HG03520 (cell line): Measurements from ENCODE around the gene NEAT1.

Experiments
- ATAC-seq: cut with Tn5 transposase; IDR thresholded peaks from one replicate; pipeline ENCODE4 v1.9.1; 2021; ENCODE audit warnings: mild to moderate bottlenecking, moderate library complexity; ENCODE audit not compliant: unreplicated experiment

NEAT1 gene

GRCh38 chr11:65478388-65479183 lies 56.0 kb downstream of the NEAT1 start:
- no peak for ATAC-seq

DNA sequence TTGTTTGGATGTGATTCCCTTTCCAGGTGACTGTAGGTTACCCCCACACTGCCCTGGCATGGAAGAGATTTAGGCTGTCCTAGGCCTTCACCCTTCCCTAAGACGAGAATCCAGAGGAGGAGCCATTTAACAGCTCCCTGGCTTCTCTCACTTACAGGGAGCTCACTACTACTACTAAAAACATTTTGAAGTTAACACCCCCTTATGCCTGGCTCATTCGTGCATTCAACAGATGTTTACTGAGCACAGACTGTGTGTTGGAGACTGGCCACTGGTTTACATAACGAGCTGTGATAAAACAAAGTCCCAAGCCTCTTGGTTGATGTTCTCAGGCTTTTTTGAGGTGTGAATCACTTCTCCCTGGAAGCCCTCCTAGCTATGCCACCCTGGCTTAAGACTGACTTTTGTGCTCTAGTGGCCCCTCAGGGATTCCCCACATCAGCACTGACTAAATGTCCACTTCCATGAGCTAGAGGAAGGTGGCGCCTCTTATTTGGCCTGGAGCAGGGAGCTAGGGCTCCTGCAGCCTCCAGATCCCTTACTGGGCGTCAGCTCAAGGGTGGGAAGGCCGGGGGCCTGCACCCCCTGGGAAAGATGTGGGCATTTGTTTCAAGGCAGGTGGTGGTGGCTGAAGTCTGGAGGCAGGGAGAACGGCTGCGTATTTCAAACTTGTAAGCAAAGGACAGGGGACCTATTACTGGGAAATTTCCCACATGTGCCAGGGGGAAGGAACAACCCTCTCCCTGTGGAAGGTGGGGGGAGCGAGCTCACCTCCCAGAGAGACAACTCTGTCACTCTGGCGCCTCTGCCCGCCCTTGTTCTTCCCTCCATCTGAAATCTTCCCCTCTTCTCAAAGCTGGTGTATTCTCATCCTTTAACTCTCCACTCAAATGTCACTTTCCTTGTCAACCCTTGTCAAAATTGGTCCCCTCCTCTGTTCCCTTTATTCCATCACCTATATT lies 56.9 kb downstream of the NEAT1 start:
- no peak for ATAC-seq

DNA sequence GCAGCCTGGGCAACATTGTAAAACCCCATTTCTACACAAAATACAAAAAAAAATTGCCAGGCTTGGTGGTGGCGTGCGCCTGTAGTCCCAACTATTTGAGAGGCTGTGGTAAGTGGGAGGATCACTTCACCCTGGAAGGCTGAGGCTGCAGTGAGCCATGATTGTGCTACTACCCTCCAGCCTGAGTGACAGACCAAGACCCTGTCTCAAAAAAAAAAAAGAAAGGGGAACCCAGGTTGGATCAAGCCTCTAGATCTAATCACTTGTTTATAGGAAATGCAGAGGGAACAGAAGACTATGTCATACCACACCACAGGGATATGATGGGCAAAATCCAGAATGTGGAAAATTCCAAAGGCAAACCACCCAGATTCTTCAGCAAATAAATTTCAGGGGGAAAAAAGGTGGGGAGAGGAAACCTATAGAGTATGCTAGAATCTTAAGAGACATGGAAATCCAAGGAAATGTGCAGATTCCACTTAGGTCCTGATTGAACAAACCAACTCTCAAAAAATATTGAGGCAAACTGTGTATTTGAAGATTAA lies 59.8 kb downstream of the NEAT1 start:
- ATAC-seq: no peak

GRCh38 chr11:65485920-65486219 lies 63.3 kb downstream of the NEAT1 start:
- ATAC-seq: no peak

- ATAC-seq: no peak
Observed at GRCh38 chr11:65486570-65487466, 64.2 kb downstream of the NEAT1 start.

GRCh38 chr11:65487467-65488272 lies 65.1 kb downstream of the NEAT1 start:
- ATAC-seq: no peak

GRCh38 chr11:65488273-65489034 lies 65.9 kb downstream of the NEAT1 start:
- no peak for ATAC-seq

GRCh38 chr11:65489035-65489705 lies 66.6 kb downstream of the NEAT1 start:
- ATAC-seq: no peak

DNA sequence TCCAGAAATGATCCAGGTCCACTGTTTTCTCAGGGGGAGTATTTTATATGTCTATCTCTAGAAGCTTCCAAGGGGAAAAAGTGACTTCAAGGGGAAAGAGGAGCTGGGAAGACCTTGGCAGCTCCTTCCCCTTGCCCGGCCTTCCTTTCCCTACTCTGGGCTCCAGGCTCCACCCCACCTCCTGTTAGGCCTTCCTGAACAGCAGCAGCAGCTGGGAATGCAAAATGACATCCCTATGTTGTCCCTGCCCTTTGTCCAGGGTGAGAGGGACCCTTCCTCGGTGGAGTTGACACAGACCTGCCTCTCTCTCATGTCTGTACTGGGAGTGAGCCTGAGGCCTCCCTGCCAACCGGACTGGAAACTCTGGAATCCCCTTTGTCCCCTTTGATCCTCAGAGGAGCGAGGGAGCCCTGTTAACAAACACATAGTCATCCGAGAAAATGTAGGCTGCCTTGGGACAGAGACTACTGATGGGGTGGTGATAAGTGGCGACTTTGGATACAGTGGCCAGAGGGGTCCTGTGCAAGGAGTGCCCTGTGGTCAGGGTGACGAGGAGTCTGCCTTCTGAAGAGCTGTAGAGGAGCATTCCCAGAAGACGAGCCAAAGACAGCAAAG lies 67.2 kb downstream of the NEAT1 start:
- ATAC-seq: no peak

DNA sequence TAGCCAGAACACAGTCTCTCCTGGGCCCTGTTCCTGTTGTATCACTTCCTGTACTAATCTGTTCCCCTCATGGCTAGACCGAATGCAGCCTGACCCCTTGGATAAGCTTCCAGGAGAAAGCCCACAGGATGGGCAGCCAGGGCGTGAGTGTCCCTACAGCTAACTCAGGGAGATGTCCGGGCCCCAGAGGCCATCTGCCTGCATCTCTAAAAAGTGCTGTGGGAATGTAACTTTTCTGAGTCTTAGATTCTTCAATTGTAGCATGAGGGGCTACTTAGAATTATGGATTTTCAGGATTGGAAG lies 68.5 kb downstream of the NEAT1 start:
- ATAC-seq: no peak

DNA sequence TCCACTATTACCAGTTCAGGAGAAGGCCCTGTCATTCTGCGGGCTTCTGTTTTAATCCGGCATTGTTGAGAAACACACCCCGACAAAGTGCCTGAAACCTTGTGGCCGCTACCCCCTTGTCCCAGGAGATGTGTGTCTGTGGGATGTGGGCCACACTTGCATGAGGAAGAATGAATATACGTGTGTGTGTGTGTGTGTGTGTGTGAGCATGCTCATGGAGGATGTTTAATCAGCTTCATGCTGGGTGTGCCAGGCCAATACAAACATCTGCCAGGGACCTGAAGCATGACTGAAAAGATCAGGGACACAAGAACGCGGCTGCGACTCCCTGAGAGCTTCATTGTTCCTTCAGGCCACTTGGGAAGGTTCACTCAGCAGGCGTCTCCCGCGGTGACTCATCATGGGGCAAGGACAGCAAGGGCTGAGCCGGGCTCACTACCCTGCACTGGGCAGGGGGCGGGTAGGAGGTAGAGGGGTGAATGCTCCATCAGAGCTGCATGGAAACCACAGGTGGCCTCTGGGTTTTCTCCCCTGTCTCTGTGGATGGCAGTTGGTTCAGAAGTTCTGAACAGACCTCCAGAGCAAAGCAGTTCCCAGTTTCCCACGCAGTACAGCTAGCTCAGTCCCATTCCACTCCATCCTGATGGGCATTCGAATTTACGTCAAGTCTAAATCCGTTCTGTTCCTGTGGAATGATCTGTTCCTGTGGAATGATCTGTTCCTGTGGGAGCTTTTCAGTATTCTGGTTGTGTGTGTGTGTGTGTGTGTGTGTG lies 69.2 kb downstream of the NEAT1 start:
- no peak for ATAC-seq

DNA sequence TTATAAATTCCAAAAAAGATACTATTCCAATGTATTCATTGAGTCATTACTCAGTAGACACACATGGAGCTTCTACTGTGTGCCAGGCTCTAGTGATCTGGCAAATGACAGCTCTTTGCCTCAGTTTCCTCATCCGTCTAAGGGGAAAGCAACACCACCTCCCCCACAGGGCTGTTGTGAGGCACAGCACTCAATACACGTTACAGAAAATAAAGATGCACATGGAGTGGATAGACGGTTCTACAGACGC lies 69.7 kb downstream of the NEAT1 start:
- no peak for ATAC-seq

DNA sequence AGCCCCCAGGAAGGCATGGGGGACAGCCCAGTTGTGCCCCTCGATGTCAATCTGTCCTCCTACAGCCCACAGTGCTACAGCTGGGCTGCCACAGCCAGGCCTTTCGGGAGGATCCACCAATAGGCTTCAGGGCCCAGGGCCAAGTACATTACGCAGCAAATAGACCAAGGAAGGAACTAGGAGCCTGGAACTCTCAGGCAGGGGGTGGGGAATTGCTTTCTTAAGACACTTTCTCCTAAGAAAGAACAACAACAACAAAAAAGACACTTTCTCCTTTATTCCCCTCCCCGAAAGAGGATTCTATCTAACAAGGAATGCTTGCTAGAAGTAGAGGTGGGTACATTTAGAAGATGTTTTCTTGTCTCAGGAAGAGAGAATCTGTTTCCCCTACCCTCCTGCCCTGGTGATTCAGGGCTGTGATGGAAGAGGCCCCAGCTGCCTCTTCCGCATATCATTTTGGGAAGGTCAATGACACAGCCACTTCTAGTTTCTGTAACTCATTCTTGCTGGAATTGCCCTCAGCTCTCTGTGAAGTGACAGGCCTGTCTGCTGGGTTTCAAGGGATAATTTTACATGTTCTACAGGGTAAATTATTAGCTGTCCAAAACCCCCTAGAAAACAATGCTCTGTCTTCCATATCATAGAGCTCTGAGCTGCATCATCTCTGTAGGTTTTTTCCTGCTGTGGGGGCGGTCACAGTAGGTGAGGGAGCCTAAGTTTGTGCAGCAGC lies 70.2 kb downstream of the NEAT1 start:
- no peak for ATAC-seq

GRCh38 chr11:65493367-65494176 lies 71.0 kb downstream of the NEAT1 start:
- no peak for ATAC-seq
